Hippocampal formation (tissue), 2 donors: ENCODE data around the gene P2RX2.
"Not testable (repeated sequence)": the region's sequence is repeated elsewhere in the genome, so short reads cannot be mapped to it uniquely, and the experiment has no call there.

ENCODE experiments used
- DNase-seq, 2 donors: peaks; one replicate each; lab custom pipeline; 2025; lab: John Stamatoyannopoulos, UW

The P2RX2 gene

GRCh38 chr12:132583736-132584135, 34.8 kb upstream of the P2RX2 start:
- DNase-seq = no peak

DNA sequence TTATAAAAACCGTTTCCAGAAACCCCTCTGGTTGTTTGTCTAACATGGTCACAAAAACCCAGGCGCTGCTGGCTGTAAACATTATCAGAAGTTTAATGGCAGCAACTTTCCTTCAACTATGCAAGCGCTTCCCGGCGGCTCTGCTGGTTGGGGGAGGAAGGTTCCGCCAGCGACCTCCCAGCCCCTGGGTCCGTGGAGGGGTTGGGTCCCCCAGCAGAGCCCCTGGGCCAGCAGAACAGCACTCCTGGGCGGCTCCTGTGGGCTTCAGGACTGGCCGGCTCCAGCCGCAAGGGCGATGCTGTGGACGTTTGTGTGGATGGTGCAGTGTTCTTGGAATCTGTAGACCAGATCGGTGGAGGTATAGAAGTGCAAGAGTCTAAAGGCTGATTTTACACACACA, 34.1 kb upstream of the P2RX2 start:
- no peak for DNase-seq

DNA sequence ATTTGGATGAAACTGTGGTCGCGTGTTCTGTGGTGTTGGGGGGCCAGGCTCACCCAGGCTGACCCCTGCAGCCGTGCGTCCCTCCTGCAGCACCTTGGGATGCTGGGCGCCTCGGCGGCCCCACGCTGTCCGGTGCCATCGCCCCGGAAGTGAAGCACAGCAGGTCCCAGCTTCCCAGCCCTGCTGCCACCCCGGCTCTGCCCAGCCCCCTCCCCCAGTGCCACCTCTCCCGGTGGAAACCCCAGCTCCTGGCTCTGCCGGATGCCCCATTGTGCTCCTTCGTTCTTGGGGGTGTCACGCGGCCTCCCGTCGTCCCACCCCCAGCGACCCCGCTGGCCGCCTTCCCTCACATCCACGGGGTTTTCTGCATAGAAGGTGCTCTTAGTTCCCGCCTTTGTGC, 33.4 kb upstream of the P2RX2 start:
- no peak for DNase-seq

- no peak for DNase-seq
Measured at GRCh38 chr12:132586929-132587328, 31.6 kb upstream of the P2RX2 start.

- DNase-seq = no peak
Measured at GRCh38 chr12:132587781-132588180, 30.8 kb upstream of the P2RX2 start.

DNA sequence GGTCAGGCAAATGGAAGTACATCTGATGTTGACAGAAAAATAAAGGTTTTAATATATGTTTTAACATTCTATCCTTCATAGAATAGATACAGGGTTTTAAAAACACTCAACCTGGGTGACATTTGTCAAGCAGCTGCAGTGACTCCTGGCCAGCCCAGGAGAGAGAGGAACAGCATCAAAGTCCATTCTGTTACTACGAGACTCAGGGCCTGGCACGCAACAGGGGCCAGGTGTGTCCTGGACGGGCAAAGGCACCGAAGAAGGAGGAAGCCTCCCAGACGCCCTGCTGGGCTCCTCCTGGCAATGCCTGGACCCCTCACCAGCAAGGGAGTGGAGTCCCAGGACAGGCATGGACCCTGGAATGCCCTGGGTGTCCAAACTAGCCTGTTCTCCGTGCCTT, 30.3 kb upstream of the P2RX2 start:
- DNase-seq = no peak

- DNase-seq = no peak
Measured at GRCh38 chr12:132588821-132589669, 29.5 kb upstream of the P2RX2 start.

DNA sequence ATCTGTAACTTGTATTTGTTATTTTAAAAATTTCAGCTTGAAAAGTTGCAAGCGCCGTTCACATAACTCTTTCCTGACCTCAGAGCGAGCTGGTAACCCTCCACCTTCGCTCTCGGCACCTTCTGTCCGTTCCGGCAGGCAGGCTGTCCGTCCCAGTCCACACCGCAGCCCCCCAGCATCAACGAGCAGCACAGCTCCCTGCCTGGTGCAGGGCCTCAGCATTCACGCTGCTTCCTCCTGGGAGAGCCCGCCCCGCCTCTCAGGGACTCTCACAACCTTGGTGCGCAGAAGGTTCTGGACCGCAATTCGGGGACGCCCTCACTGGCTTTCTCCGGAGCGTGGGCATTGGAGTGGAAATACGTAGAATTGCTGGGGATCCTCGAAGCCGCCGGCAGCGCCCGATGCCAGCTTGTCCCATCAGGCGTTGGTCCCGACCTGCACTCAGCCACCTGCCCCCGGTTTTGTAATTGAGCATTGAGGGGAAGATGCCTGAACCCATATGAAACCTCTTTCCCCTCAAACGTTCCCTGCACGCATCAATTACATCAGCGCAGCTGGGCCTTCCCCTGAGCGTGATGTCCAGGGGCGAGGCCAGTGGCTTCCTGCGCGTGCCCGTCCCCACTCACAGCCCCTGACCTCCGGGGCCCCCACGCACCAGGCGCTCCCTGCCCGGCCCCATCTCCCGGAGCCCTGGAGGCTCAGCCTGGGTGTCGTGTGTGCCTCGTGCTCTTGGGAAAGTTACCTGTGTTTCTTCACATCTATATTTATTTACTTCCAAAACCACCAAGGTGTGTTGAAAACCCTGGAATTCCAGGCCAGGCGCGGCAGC, 27.3 kb upstream of the P2RX2 start:
- DNase-seq = no peak

DNA sequence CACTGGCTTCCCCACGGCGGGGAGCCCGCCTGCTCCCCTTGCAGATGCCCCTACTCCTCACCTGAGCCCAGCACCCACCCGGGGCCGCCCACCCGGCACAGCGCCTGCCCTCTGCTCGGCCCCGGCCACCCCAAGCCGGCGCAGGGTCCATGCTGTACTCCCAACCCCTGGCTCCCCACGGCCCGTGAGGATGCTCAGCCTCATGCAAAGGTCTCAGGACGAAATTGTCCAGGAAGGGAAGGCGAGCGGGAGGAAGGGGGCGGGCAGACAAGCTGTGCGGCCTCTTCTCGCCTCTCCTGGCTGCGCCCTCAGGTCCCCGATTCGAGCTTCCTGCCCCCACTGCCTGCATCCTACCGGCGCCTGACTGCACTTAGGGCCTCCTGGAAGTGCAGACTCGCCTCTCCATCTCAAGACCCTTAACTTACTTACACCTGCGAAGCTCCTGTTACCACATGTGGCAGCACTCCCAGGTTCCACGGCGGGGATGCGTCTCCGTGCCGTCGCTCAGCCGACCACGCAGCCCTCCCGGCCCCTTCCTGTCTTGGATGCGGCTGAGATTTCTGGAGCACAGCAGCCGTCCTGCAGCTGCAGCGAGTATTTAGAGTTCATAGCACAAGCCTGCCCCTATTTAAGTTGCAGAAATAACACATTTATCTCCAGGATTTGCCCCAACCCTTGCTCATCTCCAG, 26.1 kb upstream of the P2RX2 start:
- no peak for DNase-seq

GRCh38 chr12:132593071-132593470, 25.5 kb upstream of the P2RX2 start:
- DNase-seq = no peak

- no peak for DNase-seq
Measured at GRCh38 chr12:132593521-132593920, 25.1 kb upstream of the P2RX2 start.

- peak; percentile 75 to 82 for DNase-seq
Measured at GRCh38 chr12:132593938-132594358, 24.6 kb upstream of the P2RX2 start.

GRCh38 chr12:132595183-132595582, 23.4 kb upstream of the P2RX2 start:
- no peak for DNase-seq

DNA sequence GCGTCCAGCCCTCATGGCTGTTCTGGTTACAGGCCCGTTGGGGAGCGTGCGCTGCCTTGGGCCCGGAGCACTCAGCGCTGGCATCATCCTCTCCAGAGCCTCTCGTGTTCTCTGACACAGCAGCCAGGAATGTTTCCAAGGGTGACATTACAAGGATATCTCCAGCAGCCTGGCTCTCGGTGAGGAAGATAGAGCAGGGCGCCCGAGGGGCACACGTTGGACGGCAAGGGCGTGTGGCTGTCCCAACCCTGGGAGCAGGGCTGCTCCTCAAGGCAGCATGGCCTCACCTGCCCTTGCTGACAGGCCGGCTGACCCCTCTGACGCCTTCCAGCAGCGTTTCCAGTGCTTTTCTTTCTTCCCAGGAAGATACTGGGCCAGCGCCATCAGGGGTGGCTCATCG, 22.6 kb upstream of the P2RX2 start:
- DNase-seq = no peak

DNA sequence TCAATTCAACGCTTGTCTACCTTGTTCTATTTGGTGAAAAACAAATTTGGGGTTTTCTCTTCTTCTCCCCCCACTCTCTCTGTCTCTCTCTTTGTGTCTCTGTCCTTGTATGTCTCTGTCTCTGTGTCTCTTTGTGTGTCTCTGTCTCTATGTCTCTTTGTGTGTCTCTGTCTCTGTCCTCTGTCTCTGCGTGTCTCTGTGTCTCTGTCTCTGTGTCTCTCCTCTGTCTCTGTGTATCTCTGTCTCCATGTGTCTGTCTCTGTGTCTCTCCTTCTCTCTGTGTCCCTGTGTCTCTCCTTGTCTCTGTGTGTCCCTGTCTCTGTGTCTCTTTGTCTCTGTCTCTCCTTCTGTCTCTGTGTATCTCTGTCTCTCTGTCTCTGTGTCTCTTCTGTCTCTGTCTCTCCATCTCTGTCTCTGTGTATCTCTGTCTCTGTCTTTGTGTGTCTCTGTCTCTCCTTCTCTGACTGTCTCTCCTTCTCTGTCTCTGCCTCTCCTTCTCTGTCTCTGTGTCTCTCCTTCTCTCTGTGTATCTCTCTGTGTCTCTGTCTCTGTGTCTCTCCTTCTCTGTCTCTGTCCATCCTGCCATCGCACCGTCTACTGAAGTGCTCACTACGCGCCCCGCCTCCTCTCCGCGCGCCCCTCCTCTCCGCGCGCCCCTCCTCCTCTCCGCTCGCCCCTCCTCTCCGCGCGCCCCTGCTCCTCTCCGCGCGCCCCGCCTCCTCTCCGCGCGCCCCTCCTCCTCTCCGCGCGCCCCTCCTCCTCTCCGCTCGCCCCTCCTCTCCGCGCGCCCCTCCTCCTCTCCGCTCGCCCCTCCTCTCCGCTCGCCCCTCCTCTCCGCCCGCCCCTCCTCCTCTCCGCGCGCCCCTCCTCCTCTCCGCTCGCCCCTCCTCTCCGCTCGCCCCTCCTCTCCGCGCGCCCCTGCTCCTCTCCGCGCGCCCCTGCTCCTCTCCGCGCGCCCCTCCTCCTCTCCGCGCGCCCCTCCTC, 21.0 kb upstream of the P2RX2 start:
- no peak for DNase-seq

DNA sequence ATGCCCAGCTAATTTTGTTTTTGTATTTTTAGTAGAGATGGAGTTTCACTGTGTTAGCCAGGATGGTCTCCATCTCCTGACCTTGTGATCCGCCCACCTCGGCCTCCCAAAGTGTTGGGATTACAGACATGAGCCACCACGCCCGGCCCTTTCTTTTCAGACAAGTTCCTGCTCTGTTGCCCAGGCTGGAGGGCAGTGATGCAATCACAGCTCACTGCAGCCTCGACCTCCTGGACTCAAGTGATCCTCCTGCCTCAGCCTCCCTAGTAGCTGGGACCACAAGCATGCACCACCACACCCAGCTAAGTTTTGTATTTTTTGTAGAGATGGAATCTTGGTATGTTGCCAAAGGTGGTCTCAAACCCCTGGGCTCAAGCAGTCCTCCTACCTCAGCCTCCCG, 19.1 kb upstream of the P2RX2 start:
- not testable (repeated sequence) for DNase-seq

DNA sequence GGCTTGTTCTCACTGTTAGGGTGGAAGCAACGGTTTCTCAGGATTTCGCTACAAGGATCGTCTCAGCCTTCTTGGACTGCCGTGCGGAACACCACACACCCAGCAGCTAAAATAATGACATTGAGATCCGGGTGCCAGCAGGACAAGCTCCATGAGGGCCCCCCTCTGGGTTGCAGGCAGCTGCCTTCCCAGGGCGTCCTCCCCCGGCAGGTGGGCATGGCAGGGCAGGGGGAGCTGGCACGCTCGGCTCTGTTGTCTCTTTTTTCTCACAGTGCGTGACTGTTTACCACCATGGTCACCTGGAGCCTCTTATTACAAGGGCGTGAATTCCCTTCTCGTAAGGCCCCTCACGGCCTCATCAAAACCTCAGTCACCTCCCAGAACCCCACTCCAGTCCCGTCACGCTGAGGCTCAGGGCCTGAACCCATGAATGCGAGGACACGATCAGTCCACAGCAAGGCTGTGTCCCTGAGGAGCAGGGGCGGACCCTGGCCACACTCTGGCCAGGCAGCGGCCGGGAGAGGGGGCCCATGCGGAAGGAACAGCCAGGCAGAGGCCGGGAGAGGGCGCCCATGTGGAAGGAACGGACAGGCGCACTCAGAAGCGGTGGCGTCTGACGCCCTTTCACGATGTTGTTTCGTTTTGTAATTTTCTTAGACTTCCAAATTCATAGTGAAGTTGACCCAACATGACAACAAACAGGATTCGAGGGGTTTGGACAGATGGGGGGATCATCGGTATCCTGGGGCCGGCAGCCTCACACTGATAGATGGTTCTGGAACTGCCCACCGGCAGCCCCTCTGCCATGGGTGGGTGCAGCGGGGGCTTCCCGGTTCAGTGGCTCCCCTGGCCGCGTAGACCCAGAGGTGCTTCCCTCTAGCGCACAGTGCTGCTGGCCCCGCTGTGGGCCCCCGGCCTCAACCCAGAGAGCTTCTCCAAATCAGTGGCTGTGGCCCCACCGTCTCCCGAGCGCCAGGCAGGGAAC, 18.2 kb upstream of the P2RX2 start:
- peak; percentile 9 to 26 for DNase-seq

DNA sequence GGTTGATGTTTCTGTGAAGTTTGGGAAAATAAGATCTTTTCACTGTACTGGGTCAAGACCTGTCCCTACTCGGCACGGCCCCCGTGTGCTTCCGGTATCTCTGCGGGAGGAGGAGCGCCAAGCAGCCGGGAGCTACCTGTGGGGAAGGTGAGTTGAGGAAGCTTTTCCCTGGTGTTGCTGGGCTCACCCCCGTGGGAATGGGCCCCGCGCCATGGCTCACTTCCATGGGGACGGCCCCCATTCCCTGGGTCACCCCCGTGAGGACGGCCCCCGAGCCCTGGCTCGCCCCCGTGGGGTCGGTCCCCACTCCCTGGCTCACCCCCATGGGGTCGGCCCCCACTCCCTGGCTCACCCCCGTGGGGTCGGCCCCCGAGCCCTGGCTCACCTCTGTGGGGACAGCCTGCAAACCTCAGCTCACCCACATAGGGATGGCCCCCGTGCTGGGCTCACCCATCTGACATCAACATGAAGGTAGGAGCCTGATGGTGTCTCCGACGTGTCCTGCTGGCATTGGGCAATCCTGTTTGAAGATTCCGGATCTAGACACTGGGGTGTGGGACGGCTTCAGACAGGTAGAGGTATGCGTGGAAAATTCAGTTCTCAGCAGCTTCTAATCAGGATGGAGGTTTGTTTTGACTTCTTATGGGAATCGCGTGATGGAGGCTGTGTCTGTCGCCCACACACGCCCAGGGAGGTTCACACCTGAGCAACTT, 17.2 kb upstream of the P2RX2 start:
- DNase-seq = no peak

DNA sequence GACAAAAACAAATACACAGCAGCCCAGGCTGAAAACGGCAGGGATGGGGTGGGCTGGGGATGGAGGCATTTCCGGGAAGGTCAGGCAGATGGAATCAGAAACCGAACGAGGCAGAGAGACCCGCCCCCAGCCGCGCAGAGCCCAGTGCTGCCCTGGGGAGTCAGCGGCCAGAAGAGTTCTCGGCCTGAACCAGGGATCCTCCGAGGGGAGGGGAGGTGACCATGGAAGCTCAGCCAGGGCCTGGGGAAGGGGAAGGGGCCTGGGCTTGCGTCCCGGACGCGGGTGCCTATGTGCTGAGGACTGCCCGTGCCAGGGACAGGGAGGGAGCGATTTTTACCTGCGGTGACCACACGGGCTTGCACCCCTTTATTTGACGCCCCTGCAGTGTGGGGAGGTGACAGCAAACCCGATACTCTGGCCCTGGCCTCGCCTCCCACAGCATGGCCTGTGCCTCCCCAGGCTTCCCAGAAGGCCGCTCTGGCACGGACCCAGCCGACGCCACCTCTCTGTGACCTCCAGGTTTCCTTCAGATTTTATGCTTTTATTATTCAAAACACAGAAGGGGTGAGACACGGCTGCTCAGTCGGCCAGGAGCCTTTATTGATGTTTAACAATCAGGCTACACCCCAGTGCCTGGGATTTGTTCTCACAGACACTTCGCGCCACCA, 15.9 kb upstream of the P2RX2 start:
- no peak for DNase-seq
